Umbilical cord (tissue), 2 donors: Measurements from ENCODE around the gene DNAJA3. TPM values are rescaled to one million over a fixed set of nuclear protein-coding genes. Genes with fewer than 3 reads are reported as not detected.
"Not testable (repeated sequence)": the region's sequence is repeated elsewhere in the genome, so short reads cannot be mapped to it uniquely, and the experiment has no call there.

Experiments
- DNase-seq: peaks from one replicate; pipeline ENCODE4 v3.0.0-alpha.2; 2015; ENCODE audit warnings: low spot score
- total RNA-seq: library from RNA; depleted of rRNA; stranded (reverse); fragments of >200 nt; gene quantifications from one replicate; pipeline ENCODE4 v1.2.3, GENCODE V29; 2014; ENCODE audit warnings: low replicate concordance; ENCODE audit not compliant: insufficient read depth

Gene DNAJA3
- total RNA-seq, 1 donor from 2014 or later, result 17.1 TPM

GRCh38 chr16:4386951-4387565 is 38.6 kb upstream of the DNAJA3 start:
- DNase-seq, result no peak

- DNase-seq, result no peak
These were observed 37.9 kb upstream of the DNAJA3 start for GRCh38 chr16:4387781-4388180.

- peak; percentile 59 for DNase-seq
These were observed 37.2 kb upstream of the DNAJA3 start for GRCh38 chr16:4388271-4389021.

GRCh38 chr16:4389051-4389955 is 36.4 kb upstream of the DNAJA3 start:
- no peak for DNase-seq

- no peak for DNase-seq
These were observed 35.1 kb upstream of the DNAJA3 start for GRCh38 chr16:4390266-4391260.

GRCh38 chr16:4391631-4392381 is 33.9 kb upstream of the DNAJA3 start:
- no peak for DNase-seq

GRCh38 chr16:4392382-4393239 is 33.1 kb upstream of the DNAJA3 start:
- DNase-seq, result peak; percentile 75

- no peak for DNase-seq
These were observed 32.4 kb upstream of the DNAJA3 start for GRCh38 chr16:4393240-4393600.

- DNase-seq, result not testable (repeated sequence)
These were observed 31.8 kb upstream of the DNAJA3 start for GRCh38 chr16:4393850-4394249.

GRCh38 chr16:4395055-4395726 is 30.5 kb upstream of the DNAJA3 start:
- DNase-seq, result no peak

GRCh38 chr16:4399001-4399730 is 26.5 kb upstream of the DNAJA3 start:
- no peak for DNase-seq

- DNase-seq, result no peak
These were observed 24.6 kb upstream of the DNAJA3 start for GRCh38 chr16:4401094-4401501.

GRCh38 chr16:4401510-4401909 is 24.2 kb upstream of the DNAJA3 start:
- no peak for DNase-seq

- DNase-seq, result peak; percentile 79
These were observed 23.1 kb upstream of the DNAJA3 start for GRCh38 chr16:4402439-4403132.

GRCh38 chr16:4403133-4403949 is 22.3 kb upstream of the DNAJA3 start:
- no peak for DNase-seq

GRCh38 chr16:4404247-4404966 is 21.3 kb upstream of the DNAJA3 start:
- DNase-seq, result no peak
